Chondrocyte (in vitro differentiated cells): ENCODE measurements around the gene KRTAP9-6. TPM values are rescaled to one million over a fixed set of nuclear protein-coding genes. Genes with fewer than 3 reads are reported as not detected.
"Not testable (repeated sequence)": the region's sequence is repeated elsewhere in the genome, so short reads cannot be mapped to it uniquely, and the experiment has no call there.

Source experiments
- DNase-seq: peaks from one replicate; pipeline ENCODE4 v3.0.0; 2021; ENCODE audit warnings: mixed read lengths, low spot score
- H3K27ac Mint-ChIP-seq: one replicate; pipeline ENCODE4 v1.8.0; 2021; ENCODE audit warnings: mild to moderate bottlenecking, moderate library complexity, mixed read lengths; ENCODE audit not compliant: unreplicated experiment
- H3K27me3 Mint-ChIP-seq: 2 replicates; pipeline ENCODE4 v1.8.0; 2021; ENCODE audit warnings: low read depth, mixed read lengths
- H3K36me3 Mint-ChIP-seq: 2 replicates; pipeline ENCODE4 v1.8.0; 2021; ENCODE audit warnings: low read depth, mixed read lengths
- H3K4me1 Mint-ChIP-seq: 2 replicates; pipeline ENCODE4 v1.8.0; 2021; ENCODE audit warnings: low read depth, mild to moderate bottlenecking, mixed read lengths
- H3K4me3 Mint-ChIP-seq: one replicate; pipeline ENCODE4 v1.8.0; 2021; ENCODE audit warnings: mild to moderate bottlenecking, moderate library complexity, mixed read lengths; ENCODE audit not compliant: unreplicated experiment
- H3K9me3 Mint-ChIP-seq: 2 replicates; pipeline ENCODE4 v1.8.0; 2021; ENCODE audit warnings: low read depth, mixed read lengths
- total RNA-seq: library from RNA; stranded (reverse); gene quantifications from 3 replicates; pipeline ENCODE4 v1.2.1, GENCODE V29; 2021
- TF ChIP-seq, protein P1 (sequence below): fragments of 200-600 bp; sonication (generic); IDR thresholded peaks from 2 replicates; pipeline ENCODE4 v1.5.0; 2021; ENCODE audit warnings: antibody characterized with exemption, mild to moderate bottlenecking, moderate library complexity

KRTAP9-6 gene
- total RNA-seq, 1 donor from 2014 or later, result not detected

DNA sequence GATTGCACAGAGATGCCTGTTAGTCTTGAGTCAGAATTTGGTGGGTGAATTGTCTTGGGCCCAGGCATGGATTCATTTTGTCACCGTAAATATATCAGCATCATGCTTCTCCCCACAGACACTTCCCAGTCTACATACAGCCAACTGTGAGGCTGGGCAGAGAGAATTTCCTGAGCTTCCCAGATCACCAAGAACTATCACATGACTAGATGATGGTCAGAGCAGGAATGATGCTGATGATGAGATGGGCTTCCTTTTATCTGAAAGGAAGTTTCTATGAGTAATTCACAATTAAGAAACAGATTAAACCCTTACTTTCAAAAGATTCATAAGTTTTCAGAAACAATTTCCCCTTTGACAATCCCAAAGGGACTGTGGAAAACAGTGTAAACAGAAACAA, 10.3 kb upstream of the KRTAP9-6 start:
- Mint-ChIP-seq H3K36me3 (peaks cover 3% of the 10 kb centered on the region), H3K27me3 (peaks cover 35% of the 10 kb centered on the region), H3K4me1 (peaks cover 10% of the 10 kb centered on the region), H3K27ac (no peak overlapping the region), H3K4me3 (no peak overlapping the region), H3K9me3 (no peaks in the 10 kb centered on the region)
- DNase-seq, result no peak
- TF ChIP-seq, protein P1, sequence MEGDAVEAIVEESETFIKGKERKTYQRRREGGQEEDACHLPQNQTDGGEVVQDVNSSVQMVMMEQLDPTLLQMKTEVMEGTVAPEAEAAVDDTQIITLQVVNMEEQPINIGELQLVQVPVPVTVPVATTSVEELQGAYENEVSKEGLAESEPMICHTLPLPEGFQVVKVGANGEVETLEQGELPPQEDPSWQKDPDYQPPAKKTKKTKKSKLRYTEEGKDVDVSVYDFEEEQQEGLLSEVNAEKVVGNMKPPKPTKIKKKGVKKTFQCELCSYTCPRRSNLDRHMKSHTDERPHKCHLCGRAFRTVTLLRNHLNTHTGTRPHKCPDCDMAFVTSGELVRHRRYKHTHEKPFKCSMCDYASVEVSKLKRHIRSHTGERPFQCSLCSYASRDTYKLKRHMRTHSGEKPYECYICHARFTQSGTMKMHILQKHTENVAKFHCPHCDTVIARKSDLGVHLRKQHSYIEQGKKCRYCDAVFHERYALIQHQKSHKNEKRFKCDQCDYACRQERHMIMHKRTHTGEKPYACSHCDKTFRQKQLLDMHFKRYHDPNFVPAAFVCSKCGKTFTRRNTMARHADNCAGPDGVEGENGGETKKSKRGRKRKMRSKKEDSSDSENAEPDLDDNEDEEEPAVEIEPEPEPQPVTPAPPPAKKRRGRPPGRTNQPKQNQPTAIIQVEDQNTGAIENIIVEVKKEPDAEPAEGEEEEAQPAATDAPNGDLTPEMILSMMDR, result no peak

DNA sequence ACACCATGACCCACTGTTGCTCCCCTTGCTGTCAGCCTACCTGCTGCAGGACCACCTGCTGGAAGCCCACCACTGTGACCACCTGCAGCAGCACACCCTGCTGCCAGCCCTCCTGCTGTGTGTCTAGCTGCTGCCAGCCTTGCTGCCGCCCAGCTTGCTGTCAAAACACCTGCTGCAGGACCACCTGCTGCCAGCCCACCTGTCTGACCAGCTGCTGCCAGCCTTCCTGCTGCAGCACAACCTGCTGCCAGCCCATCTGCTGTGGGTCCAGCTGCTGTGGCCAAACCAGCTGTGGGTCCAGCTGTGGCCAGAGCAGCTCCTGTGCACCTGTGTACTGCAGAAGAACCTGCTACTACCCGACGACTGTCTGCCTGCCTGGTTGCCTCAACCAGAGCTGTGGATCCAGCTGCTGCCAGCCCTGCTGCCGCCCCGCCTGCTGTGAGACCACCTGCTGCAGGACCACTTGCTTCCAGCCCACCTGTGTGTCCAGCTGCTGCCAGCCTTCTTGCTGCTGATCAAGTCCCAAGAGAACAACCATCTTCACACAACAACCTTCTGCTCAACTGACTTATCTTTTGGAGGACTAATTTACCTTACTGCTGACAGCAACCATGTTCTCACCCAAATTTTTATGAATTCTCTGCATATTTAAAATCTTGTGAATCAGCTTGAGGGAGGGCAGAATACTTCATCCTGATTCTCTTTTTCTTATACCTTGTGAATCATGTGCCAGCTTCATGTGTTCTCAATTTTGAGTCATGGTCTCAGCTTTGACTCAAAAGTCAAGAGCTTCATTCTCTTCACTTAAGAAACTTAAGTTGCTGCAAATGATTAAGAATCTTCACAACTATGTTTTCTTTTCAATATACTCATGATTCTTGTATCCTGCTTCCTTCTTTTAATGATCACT, 9.5 kb upstream of the KRTAP9-6 start, which contains the start of gene KRTAP9-9:
KRTAP9-9 (plus strand) TSS at position 4 of the 910 bp plus-strand sequence.
- DNase-seq, H3K36me3 Mint-ChIP-seq: not testable (repeated sequence)
- peaks cover 27% of the 10 kb centered on the region for H3K27me3 Mint-ChIP-seq

DNA sequence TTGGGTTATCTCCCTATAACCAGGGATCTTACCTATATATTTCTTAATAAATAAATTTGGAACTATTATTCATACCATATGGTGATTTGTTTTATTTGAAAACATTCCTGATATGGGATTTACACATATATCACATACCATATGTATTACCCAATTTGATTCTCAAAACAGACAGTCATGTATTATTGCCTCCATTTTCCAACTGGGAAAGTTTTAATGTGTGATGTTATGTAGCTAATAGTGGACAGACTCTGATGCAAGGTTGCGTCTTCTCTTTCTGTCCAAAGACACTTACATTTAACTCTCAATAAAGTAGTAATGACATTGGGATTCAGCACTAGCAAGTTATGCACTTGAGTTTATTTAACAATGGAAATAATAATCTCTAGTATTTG, 8.9 kb upstream of the KRTAP9-6 start:
- no peak overlapping the region for H3K4me3 Mint-ChIP-seq
- H3K9me3 Mint-ChIP-seq, result peaks cover under 1% of the 10 kb centered on the region
- TF ChIP-seq, protein P1, result no peak
- DNase-seq, result no peak
- H3K36me3 Mint-ChIP-seq, result no peaks in the 10 kb centered on the region
- H3K4me1 Mint-ChIP-seq, result peaks cover 10% of the 10 kb centered on the region
- peaks cover 29% of the 10 kb centered on the region for H3K27me3 Mint-ChIP-seq
- H3K27ac Mint-ChIP-seq, result no peak overlapping the region

More for the DNA sequence above, 9.5 kb upstream of the KRTAP9-6 start, which contains the start of gene KRTAP9-9:
- not testable (repeated sequence) for H3K4me3 Mint-ChIP-seq, H3K4me1 Mint-ChIP-seq, H3K9me3 Mint-ChIP-seq, H3K27ac Mint-ChIP-seq

DNA sequence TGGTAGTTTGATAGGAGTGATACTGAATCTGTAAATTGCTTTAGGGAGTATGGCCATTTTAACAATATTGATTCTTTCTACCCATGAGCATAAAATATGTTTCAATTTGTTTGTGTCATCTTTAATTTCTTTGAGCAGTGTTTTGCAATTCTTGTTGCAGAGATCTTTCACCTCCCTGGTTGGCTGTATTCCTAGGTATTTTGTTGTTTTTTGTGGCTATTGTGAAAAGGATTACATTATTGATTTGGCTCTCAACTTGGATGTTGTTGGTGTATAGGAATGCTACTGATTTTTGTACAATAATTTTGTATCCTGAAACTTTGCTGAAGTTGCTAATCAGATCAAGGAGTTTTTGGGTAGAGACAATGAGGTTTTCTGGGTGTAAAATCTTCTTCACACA, 6.8 kb upstream of the KRTAP9-6 start:
- peaks cover 2% of the 10 kb centered on the region for H3K36me3 Mint-ChIP-seq
- H3K9me3 Mint-ChIP-seq, result peaks cover 2% of the 10 kb centered on the region
- peaks cover 10% of the 10 kb centered on the region for H3K4me1 Mint-ChIP-seq
- DNase-seq, result no peak
- no peak overlapping the region for H3K4me3 Mint-ChIP-seq
- TF ChIP-seq, protein P1, result no peak
- H3K27ac Mint-ChIP-seq, result no peak overlapping the region
- peaks cover 20% of the 10 kb centered on the region for H3K27me3 Mint-ChIP-seq

DNA sequence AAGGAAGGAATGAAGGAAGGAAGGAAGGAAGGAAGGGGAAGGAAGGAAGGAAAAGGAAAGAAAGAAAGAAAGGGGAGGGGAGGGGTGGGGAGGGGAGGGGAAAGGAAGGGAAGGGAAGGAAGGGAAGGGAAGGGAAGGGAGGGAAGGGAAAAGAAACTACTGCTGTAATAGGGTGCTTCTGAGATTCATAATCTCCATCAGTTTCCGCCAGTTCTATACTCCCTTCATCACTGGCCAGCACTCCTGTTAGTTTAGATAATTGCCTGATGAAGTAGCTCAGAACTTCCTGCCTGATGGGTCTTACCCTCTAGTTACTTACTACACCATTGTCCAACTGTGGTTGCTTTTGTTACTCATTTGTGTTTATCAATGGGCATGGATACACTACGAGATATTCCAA, 2.0 kb upstream of the KRTAP9-6 start:
- Mint-ChIP-seq H3K4me1 (no peaks in the 10 kb centered on the region), H3K27me3 (peaks cover 16% of the 10 kb centered on the region), H3K9me3 (peaks cover 2% of the 10 kb centered on the region), H3K27ac (no peak overlapping the region), H3K4me3 (no peak overlapping the region), H3K36me3 (peaks cover 2% of the 10 kb centered on the region)
- DNase-seq, result no peak
- TF ChIP-seq, protein P1, result no peak
